Neural cell (in vitro differentiated cells): Measurements from ENCODE around the gene RMC1.

Experiments
- EP300 ChIP-seq: fragments of 450-650 bp; conservative IDR thresholded peaks from 2 replicates; pipeline ENCODE4 v1.6.1; 2014; ENCODE audit warnings: antibody characterized with exemption, mild to moderate bottlenecking, moderate library complexity; ENCODE audit not compliant: poor library complexity, severe bottlenecking
- EZH2 ChIP-seq: fragments of 200-600, 300-800 bp; shearing (Covaris generic), sonication (generic); IDR thresholded peaks from 2 replicates; pipeline ENCODE4 v1.6.1; 2014; ENCODE audit warnings: antibody characterized with exemption, low read length, borderline replicate concordance, mild to moderate bottlenecking; ENCODE audit not compliant: insufficient read depth, poor library complexity, severe bottlenecking
- MXI1 ChIP-seq: fragments of 450-650 bp; conservative IDR thresholded peaks from 2 replicates; pipeline ENCODE4 v1.6.1; 2014; ENCODE audit warnings: antibody characterized with exemption, mild to moderate bottlenecking; ENCODE audit not compliant: poor library complexity, severe bottlenecking
- POLR2AphosphoS5 ChIP-seq: IDR thresholded peaks from 2 replicates; pipeline ENCODE4 v1.6.1; 2012
- RAD21 ChIP-seq: fragments of 450-650 bp; conservative IDR thresholded peaks from 2 replicates; pipeline ENCODE4 v1.6.1; 2014; ENCODE audit warnings: antibody characterized with exemption, mild to moderate bottlenecking, moderate library complexity
- SMC3 ChIP-seq: fragments of 450-650 bp; conservative IDR thresholded peaks from 2 replicates; pipeline ENCODE4 v1.6.1; 2014; ENCODE audit warnings: antibody characterized with exemption, mild to moderate bottlenecking, moderate library complexity; ENCODE audit not compliant: poor library complexity
- TAF1 ChIP-seq: IDR thresholded peaks from 2 replicates; pipeline ENCODE4 v1.6.1; 2012; ENCODE audit warnings: low read depth
- TF ChIP-seq, protein P1 (sequence below): fragments of 450-650 bp; IDR thresholded peaks from 2 replicates; pipeline ENCODE4 v1.5.1; 2014; ENCODE audit warnings: antibody characterized with exemption, mild to moderate bottlenecking, moderate library complexity; ENCODE audit not compliant: poor library complexity, severe bottlenecking
- TF ChIP-seq, protein P2 (sequence below): IDR thresholded peaks from 2 replicates; pipeline ENCODE4 v1.6.1; 2012; ENCODE audit warnings: borderline replicate concordance

- TF ChIP-seq EZH2 (no peak), POLR2AphosphoS5 (no peak), RAD21 (no peak), EP300 (no peak), SMC3 (no peak), TAF1 (no peak), MXI1 (no peak)
- TF ChIP-seq, protein P1, sequence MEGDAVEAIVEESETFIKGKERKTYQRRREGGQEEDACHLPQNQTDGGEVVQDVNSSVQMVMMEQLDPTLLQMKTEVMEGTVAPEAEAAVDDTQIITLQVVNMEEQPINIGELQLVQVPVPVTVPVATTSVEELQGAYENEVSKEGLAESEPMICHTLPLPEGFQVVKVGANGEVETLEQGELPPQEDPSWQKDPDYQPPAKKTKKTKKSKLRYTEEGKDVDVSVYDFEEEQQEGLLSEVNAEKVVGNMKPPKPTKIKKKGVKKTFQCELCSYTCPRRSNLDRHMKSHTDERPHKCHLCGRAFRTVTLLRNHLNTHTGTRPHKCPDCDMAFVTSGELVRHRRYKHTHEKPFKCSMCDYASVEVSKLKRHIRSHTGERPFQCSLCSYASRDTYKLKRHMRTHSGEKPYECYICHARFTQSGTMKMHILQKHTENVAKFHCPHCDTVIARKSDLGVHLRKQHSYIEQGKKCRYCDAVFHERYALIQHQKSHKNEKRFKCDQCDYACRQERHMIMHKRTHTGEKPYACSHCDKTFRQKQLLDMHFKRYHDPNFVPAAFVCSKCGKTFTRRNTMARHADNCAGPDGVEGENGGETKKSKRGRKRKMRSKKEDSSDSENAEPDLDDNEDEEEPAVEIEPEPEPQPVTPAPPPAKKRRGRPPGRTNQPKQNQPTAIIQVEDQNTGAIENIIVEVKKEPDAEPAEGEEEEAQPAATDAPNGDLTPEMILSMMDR: no peak
- TF ChIP-seq, protein P2, sequence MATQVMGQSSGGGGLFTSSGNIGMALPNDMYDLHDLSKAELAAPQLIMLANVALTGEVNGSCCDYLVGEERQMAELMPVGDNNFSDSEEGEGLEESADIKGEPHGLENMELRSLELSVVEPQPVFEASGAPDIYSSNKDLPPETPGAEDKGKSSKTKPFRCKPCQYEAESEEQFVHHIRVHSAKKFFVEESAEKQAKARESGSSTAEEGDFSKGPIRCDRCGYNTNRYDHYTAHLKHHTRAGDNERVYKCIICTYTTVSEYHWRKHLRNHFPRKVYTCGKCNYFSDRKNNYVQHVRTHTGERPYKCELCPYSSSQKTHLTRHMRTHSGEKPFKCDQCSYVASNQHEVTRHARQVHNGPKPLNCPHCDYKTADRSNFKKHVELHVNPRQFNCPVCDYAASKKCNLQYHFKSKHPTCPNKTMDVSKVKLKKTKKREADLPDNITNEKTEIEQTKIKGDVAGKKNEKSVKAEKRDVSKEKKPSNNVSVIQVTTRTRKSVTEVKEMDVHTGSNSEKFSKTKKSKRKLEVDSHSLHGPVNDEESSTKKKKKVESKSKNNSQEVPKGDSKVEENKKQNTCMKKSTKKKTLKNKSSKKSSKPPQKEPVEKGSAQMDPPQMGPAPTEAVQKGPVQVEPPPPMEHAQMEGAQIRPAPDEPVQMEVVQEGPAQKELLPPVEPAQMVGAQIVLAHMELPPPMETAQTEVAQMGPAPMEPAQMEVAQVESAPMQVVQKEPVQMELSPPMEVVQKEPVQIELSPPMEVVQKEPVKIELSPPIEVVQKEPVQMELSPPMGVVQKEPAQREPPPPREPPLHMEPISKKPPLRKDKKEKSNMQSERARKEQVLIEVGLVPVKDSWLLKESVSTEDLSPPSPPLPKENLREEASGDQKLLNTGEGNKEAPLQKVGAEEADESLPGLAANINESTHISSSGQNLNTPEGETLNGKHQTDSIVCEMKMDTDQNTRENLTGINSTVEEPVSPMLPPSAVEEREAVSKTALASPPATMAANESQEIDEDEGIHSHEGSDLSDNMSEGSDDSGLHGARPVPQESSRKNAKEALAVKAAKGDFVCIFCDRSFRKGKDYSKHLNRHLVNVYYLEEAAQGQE: no peak
These were observed 1.4 kb downstream of the RMC1 start for GRCh38 chr18:23504720-23505119.
